PC-3 (cell line): ENCODE results near the gene HAUS7. TPM values are rescaled to one million over a fixed set of nuclear protein-coding genes. Genes with fewer than 3 reads are reported as not detected.

Experiments
- ATAC-seq: fragments of 200-7000 bp; cut with Tn5 transposase; 2 replicates; pipeline ENCODE4 v1.9.1; 2020; ENCODE audit warnings: mild to moderate bottlenecking, moderate library complexity
- BruUV-seq: library from RNA; stranded (reverse); fragments of 400-500 nt; replicated peaks from 2 replicates; lab custom pipeline; 2021; lab: Mats Ljungman, UMichigan
- CTCF ChIA-PET: fragments of 300-600 bp; sonication (Branson Sonifier 250); formaldehyde crosslinking; loops from one replicate; lab custom pipeline; 2022; ENCODE audit warnings: antibody characterized with exemption; lab: Charles Lee
- POLR2A ChIA-PET: fragments of 300-600 bp; sonication (Branson Sonifier 250); formaldehyde crosslinking; loops from one replicate; lab custom pipeline; 2022; ENCODE audit warnings: antibody characterized with exemption; ENCODE audit not compliant: unreplicated experiment; lab: Charles Lee
- DNase-seq: peaks from one replicate; pipeline ENCODE4 v3.0.0-alpha.2; 2015
- H2AFZ ChIP-seq: fragments of 300-600 bp; sonication (generic); 2 replicates; pipeline ENCODE4 v1.6.0; 2016; ENCODE audit warnings: antibody characterized with exemption, low read length
- H3F3A ChIP-seq: fragments of 300-600 bp; sonication (generic); one replicate; pipeline ENCODE4 v1.6.0; 2017; ENCODE audit warnings: antibody characterized with exemption, low read length, control low read depth, mild to moderate bottlenecking; ENCODE audit not compliant: unreplicated experiment
- H3K27ac ChIP-seq: fragments of 300-600 bp; sonication (generic); 2 replicates; pipeline ENCODE4 v1.5.1; 2016; ENCODE audit warnings: mild to moderate bottlenecking, low read length
- H3K27me3 ChIP-seq: fragments of 300-600 bp; sonication (generic); 2 replicates; pipeline ENCODE4 v1.6.1; 2016; ENCODE audit warnings: low read length, mixed read lengths
- H3K36me3 ChIP-seq: fragments of 300-600 bp; sonication (generic); 2 replicates; pipeline ENCODE4 v1.6.1; 2016; ENCODE audit warnings: low read depth, mixed run types, low read length, mixed read lengths
- H3K4me1 ChIP-seq: fragments of 300-600 bp; sonication (generic); 2 replicates; pipeline ENCODE4 v1.5.1; 2016; ENCODE audit warnings: low read length; ENCODE audit not compliant: insufficient read depth
- H3K4me2 ChIP-seq: fragments of 300-600 bp; sonication (generic); 2 replicates; pipeline ENCODE4 v1.6.0; 2016; ENCODE audit warnings: low read length
- H3K4me3 ChIP-seq: fragments of 300-600 bp; sonication (generic); 2 replicates; pipeline ENCODE4 v1.5.1; 2016; ENCODE audit warnings: mild to moderate bottlenecking, low read length, mixed read lengths
- H3K79me2 ChIP-seq: fragments of 300-600 bp; sonication (generic); 2 replicates; pipeline ENCODE4 v1.6.1; 2017; ENCODE audit warnings: low read length, mixed read lengths
- H3K9ac ChIP-seq: fragments of 300-600 bp; sonication (generic); 2 replicates; pipeline ENCODE4 v1.6.0; 2016; ENCODE audit warnings: mild to moderate bottlenecking, low read length
- H3K9me2 ChIP-seq: fragments of 300-600 bp; sonication (generic); replicated peaks from 2 replicates; pipeline ENCODE4 v1.6.1; 2016; ENCODE audit warnings: mixed run types, low read length, mixed read lengths
- H3K9me3 ChIP-seq: fragments of 300-600 bp; sonication (generic); 2 replicates; pipeline ENCODE4 v1.6.1; 2016; ENCODE audit warnings: low read length, mixed read lengths
- H4K20me1 ChIP-seq: fragments of 300-600 bp; sonication (generic); 2 replicates; pipeline ENCODE4 v1.6.1; 2016; ENCODE audit warnings: low read length, mixed read lengths
- CTCF ChIP-seq: fragments of 300-600 bp; sonication (generic); conservative IDR thresholded peaks from 2 replicates; pipeline ENCODE4 v1.5.1; 2017; ENCODE audit warnings: antibody characterized with exemption, low read depth, mild to moderate bottlenecking, low read length
- EZH2 ChIP-seq: fragments of 300-600 bp; sonication (generic); IDR thresholded peaks from one replicate; pipeline ENCODE4 v1.6.1; 2017; ENCODE audit warnings: antibody characterized with exemption, mild to moderate bottlenecking, low read length; ENCODE audit not compliant: unreplicated experiment
- EZH2phosphoT487 ChIP-seq: fragments of 300-600 bp; sonication (generic); IDR thresholded peaks from 2 replicates; pipeline ENCODE4 v1.6.1; 2018; ENCODE audit warnings: mild to moderate bottlenecking, antibody characterized with exemption, low read length, borderline replicate concordance
- intact Hi-C: fragments of 100-400 bp; cut with micrococcal nuclease; formaldehyde crosslinking; loops from 2 replicates; pipeline ENCODE4 v1.9.0; 2023
- total RNA-seq: library from RNA; depleted of rRNA; stranded (reverse); fragments of >200 nt; gene quantifications from 2 replicates; pipeline ENCODE4 v1.2.3, GENCODE V29; 2014

The HAUS7 gene
- total RNA-seq, 1 experiment from 2014 or later, result 46.0 TPM

- no peaks in the 10 kb centered on the region for H3K79me2 ChIP-seq
- H4K20me1 ChIP-seq, result no peaks in the 10 kb centered on the region
- no peak overlapping the region for H3K4me3 ChIP-seq
- H3K9ac ChIP-seq, result no peak overlapping the region
- H3K4me2 ChIP-seq, result no peak overlapping the region
- no peak overlapping the region for H2AFZ ChIP-seq
- H3F3A ChIP-seq, result no peaks in the 10 kb centered on the region
- no TSS peak for BruUV-seq
- TF ChIP-seq CTCF, result no peak
- no peaks in the 10 kb centered on the region for H3K9me3 ChIP-seq
- no peak overlapping the region for H3K27ac ChIP-seq
- H3K27me3 ChIP-seq, result no peaks in the 10 kb centered on the region
- DNase-seq (no peak), ATAC-seq (no peak)
- ChIA-PET POLR2A (no interaction called here), CTCF (no interaction called here)
- H3K36me3 ChIP-seq, result no peaks in the 10 kb centered on the region
- intact Hi-C loops, result no loop called here
- peaks cover 1% of the 10 kb centered on the region; the same call in 1 of the 2 replicates for H3K4me1 ChIP-seq
- H3K9me2 ChIP-seq, result no peaks in the 10 kb centered on the region
Measured at GRCh38 chrX:153448556-153449367, 21.6 kb downstream of the HAUS7 start.

- Histone ChIP-seq H3K27ac (no peak overlapping the region), H3K27me3 (no peaks in the 10 kb centered on the region), H3K4me1 (peaks cover 6% of the 10 kb centered on the region; the same call in 1 of the 2 replicates), H3K9me2 (no peaks in the 10 kb centered on the region), H2AFZ (no peak overlapping the region), H3K36me3 (no peaks in the 10 kb centered on the region), H3K9ac (no peak overlapping the region), H3F3A (no peaks in the 10 kb centered on the region), H3K9me3 (no peaks in the 10 kb centered on the region), H3K4me3 (no peak overlapping the region), H3K79me2 (no peaks in the 10 kb centered on the region), H4K20me1 (no peaks in the 10 kb centered on the region), H3K4me2 (no peak overlapping the region)
- no TSS peak for BruUV-seq
- intact Hi-C loops, result no loop called here
- DNase-seq (no peak), ATAC-seq (no peak)
- TF ChIP-seq CTCF (no peak), EZH2 (no peak), EZH2phosphoT487 (no peak)
- ChIA-PET POLR2A (no interaction called here), CTCF (no interaction called here)
Measured at GRCh38 chrX:153447581-153447960, 22.8 kb downstream of the HAUS7 start.

- H3K9me3 ChIP-seq, result no peaks in the 10 kb centered on the region
- BruUV-seq, result no TSS peak
- no peaks in the 10 kb centered on the region for H4K20me1 ChIP-seq
- no peak overlapping the region for H2AFZ ChIP-seq
- no peak overlapping the region for H3K9ac ChIP-seq
- H3K27ac ChIP-seq, result no peak overlapping the region
- H3K27me3 ChIP-seq, result no peaks in the 10 kb centered on the region
- H3K4me2 ChIP-seq, result no peak overlapping the region
- no peaks in the 10 kb centered on the region for H3K36me3 ChIP-seq
- ATAC-seq (no peak), DNase-seq (no peak)
- CTCF ChIA-PET, result no interaction called here
- H3K4me3 ChIP-seq, result no peak overlapping the region
- no peaks in the 10 kb centered on the region for H3K9me2 ChIP-seq
- no peaks in the 10 kb centered on the region for H3F3A ChIP-seq
- TF ChIP-seq EZH2, result no peak
- TF ChIP-seq EZH2phosphoT487, result no peak
- TF ChIP-seq CTCF, result no peak
- intact Hi-C loops, result no loop called here
- H3K4me1 ChIP-seq, result peaks cover 6% of the 10 kb centered on the region; the same call in 1 of the 2 replicates
- no peaks in the 10 kb centered on the region for H3K79me2 ChIP-seq
- POLR2A ChIA-PET, result no interaction called here
Measured at GRCh38 chrX:153446950-153447580, 23.3 kb downstream of the HAUS7 start.
